ENCODE results near the gene AP1S3. TPM values are rescaled to one million over a fixed set of nuclear protein-coding genes. Genes with fewer than 3 reads are reported as not detected.

The AP1S3 gene
- total RNA-seq: 1 to 10 TPM; 2.2 to 3.5 TPM

DNA sequence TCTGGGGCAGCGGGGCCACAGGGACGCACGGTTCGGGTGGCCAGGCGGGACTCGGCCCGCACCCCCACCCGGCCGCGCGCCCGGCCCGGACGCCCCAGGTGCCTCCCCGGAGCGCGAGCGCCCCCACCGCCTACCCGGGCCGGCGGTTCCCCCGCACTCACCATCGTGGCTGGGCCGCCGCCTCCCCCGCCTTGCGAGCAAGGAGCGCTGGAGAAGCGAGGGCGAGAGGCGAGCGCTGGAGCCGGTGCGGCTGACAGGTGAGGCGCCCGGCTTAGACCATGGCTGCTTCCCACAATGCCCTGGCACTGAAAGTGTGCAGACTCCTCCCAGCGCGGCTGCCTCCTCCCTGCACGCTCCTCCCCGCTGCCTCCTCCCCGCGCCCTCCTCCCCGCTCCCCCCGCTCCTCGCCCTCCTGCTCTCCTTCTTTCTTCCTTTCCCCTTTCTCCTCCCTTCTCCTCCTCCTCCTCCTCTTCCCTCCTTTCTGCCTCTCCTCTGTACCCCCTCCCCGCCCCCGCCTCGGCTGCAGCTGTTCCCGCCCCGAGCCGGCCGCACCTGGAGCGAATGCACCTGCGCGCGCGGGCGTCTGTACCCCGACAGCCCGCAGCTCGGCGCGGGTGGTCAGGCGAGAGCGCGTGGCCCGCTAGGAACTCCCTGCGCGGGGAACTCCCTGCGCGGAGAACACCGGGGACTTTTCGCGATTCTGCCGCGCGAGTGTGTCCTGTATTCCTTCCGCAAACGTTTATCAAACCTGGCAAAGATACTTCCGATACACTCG is at the start of gene AP1S3:
AP1S3 (minus strand) TSS at position 296 of the 775 bp plus-strand sequence; CDS start at position 164, 132 bp downstream.
- Histone ChIP-seq H3K9me3 (no peaks in the 10 kb centered on the region), H3K27me3 (no peaks in the 10 kb centered on the region), H3K27ac (peak within 1 kb of the TSS in 1 of 2 donors; percentile 35), H3K36me3 (no peaks in the 10 kb centered on the region), H3K4me1 (peaks cover 0 to 9% of the 10 kb centered on the region in 2 donors), H3K4me3 (peak within 1 kb of the TSS; percentile 65 to 68)
- TF ChIP-seq, protein P1, sequence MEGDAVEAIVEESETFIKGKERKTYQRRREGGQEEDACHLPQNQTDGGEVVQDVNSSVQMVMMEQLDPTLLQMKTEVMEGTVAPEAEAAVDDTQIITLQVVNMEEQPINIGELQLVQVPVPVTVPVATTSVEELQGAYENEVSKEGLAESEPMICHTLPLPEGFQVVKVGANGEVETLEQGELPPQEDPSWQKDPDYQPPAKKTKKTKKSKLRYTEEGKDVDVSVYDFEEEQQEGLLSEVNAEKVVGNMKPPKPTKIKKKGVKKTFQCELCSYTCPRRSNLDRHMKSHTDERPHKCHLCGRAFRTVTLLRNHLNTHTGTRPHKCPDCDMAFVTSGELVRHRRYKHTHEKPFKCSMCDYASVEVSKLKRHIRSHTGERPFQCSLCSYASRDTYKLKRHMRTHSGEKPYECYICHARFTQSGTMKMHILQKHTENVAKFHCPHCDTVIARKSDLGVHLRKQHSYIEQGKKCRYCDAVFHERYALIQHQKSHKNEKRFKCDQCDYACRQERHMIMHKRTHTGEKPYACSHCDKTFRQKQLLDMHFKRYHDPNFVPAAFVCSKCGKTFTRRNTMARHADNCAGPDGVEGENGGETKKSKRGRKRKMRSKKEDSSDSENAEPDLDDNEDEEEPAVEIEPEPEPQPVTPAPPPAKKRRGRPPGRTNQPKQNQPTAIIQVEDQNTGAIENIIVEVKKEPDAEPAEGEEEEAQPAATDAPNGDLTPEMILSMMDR (IDR thresholded peaks at IDR 0.05): peak in 1 of 2 donors; percentile 24
- DNase-seq (ENCODE audit: low spot score): no peak

- H3K4me3 ChIP-seq: no peak overlapping the region
- DNase-seq (ENCODE audit: low spot score): no peak
- no peaks in the 10 kb centered on the region for H3K4me1 ChIP-seq
- no peaks in the 10 kb centered on the region for H3K27me3 ChIP-seq
- no peak overlapping the region for H3K27ac ChIP-seq
- TF ChIP-seq, protein P1 (IDR thresholded peaks at IDR 0.05): no peak
- no peaks in the 10 kb centered on the region for H3K9me3 ChIP-seq
- H3K36me3 ChIP-seq: peaks cover 40% of the 10 kb centered on the region
Observed at GRCh38 chr2:223887127-223887526, 49.7 kb upstream of the AP1S3 start.

DNA sequence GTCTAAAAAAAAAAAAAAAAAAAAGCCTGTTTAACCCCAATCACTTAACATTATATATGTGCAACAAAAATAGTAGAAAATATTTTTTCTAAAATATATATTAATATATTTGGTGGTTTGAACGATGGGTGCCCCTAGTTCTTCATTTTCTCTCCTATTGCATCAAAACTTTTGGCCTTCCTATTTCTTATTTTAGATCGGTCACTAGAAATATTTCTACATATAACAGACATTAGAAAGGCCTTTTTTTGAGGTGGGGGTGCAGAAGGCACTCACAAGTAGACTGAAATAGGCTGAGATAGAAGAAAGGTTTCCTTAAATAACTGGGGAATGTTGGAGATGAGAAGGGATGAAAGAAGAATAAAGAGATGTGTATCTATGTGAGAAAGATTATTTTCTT is 49.3 kb upstream of the AP1S3 start:
- H3K4me3 ChIP-seq: no peak overlapping the region
- TF ChIP-seq, protein P1 (IDR thresholded peaks at IDR 0.05): no peak
- H3K4me1 ChIP-seq: no peaks in the 10 kb centered on the region
- no peaks in the 10 kb centered on the region for H3K27me3 ChIP-seq
- H3K9me3 ChIP-seq: no peaks in the 10 kb centered on the region
- H3K36me3 ChIP-seq: peaks cover 44% of the 10 kb centered on the region
- DNase-seq (ENCODE audit: low spot score): no peak
- no peak overlapping the region for H3K27ac ChIP-seq

- H3K27me3 ChIP-seq: no peaks in the 10 kb centered on the region
Observed at GRCh38 chr2:223884399-223884798, 47.0 kb upstream of the AP1S3 start.

DNA sequence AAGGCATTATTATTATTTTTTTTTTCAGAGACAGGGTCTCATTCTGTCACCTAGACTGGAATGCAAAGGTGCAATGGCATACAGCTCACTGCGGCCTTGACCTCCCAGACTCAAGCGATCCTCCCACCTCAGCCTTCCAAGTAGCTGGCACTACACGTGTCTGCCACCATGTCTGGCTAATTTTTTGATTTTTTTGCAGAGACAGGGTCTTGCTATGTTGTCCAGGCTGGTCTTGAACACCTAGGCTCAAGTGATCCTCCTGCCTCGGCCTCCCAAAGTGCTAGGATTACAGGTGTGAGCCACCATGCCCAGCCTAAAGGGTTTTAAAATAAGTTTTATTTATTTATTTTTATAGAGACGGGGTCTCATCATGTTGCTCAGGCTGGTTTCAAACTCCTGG is 45.3 kb upstream of the AP1S3 start:
- TF ChIP-seq, protein P1 (IDR thresholded peaks at IDR 0.05): no peak
- peaks cover 64% of the 10 kb centered on the region for H3K36me3 ChIP-seq

More at GRCh38 chr2:223884399-223884798, 47.0 kb upstream of the AP1S3 start:
- H3K27ac ChIP-seq: no peak overlapping the region
- no peaks in the 10 kb centered on the region for H3K4me1 ChIP-seq
- peaks cover 58% of the 10 kb centered on the region for H3K36me3 ChIP-seq
- H3K4me3 ChIP-seq: no peak overlapping the region
- no peak for DNase-seq (ENCODE audit: low spot score)
- no peaks in the 10 kb centered on the region for H3K9me3 ChIP-seq
- TF ChIP-seq, protein P1 (IDR thresholded peaks at IDR 0.05): no peak

More for the DNA sequence above, 45.3 kb upstream of the AP1S3 start:
- H3K4me3 ChIP-seq: no peak overlapping the region
- no peaks in the 10 kb centered on the region for H3K27me3 ChIP-seq
- H3K9me3 ChIP-seq: no peaks in the 10 kb centered on the region
- no peak overlapping the region for H3K27ac ChIP-seq
- DNase-seq (ENCODE audit: low spot score): no peak
- H3K4me1 ChIP-seq: no peaks in the 10 kb centered on the region
